GM21737 (cell line): ENCODE measurements around the gene DPCD.

Source experiments
- ATAC-seq: cut with Tn5 transposase; IDR thresholded peaks from one replicate; pipeline ENCODE4 v1.9.1; 2021; ENCODE audit warnings: mild to moderate bottlenecking, moderate library complexity; ENCODE audit not compliant: unreplicated experiment

The DPCD gene

DNA sequence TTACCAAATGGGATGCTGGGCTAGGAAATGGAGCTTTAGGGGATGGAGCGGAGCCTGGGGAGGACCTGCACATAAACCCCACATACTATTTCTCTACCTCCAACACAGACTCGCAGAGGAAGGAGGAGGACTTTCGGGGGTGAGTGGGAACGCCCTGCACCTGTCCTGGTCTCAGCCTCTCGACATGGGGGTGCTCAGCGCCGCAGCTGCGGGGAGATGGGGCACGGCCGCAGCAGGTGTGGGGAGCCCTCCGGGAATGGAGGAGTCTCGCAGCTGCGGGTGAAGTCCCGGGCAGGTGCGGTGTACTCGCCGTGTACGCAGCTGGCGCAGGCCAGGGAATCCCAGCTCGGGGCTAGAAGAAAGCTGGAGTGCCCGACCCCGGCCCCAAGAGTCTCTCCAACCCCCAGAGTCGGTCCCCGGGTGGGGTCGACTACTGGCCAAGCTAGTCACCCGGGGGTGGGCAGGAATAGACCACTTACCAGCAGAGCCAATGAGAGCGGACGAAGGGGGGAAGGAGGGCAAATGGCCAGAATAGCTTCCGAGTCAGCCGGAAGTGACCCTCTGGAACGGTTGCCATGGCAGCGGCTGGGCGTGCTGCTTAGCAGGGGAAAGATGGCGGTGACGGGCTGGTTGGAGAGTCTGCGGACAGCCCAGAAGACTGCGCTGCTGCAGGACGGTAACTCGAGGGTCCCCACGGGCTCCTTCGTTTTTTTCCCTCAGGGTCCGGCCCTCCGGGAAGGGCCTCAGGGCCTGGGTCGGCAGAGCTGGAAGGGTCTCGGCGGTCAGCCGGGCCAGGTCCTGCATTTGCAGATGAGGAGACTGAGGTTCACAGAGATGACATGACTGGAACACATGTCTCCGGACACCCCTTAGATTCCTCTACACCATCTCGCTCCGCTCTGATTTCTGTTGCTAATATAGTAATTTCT lies at the start of gene DPCD, which contains the start of gene POLL:
Gene DPCD, plus strand, starts transcription at position 597 of the 929 bp plus-strand sequence. Its CDS starts 16 bp downstream, at position 613.
Gene POLL, minus strand, starts transcription at position 533 of the 929 bp plus-strand sequence. CDS start 897 bp downstream, outside the sequence.
- peak; percentile 97 for ATAC-seq

- no peak for ATAC-seq
These were observed 49.7 kb upstream of the DPCD start for GRCh38 chr10:101538446-101538845.

DNA sequence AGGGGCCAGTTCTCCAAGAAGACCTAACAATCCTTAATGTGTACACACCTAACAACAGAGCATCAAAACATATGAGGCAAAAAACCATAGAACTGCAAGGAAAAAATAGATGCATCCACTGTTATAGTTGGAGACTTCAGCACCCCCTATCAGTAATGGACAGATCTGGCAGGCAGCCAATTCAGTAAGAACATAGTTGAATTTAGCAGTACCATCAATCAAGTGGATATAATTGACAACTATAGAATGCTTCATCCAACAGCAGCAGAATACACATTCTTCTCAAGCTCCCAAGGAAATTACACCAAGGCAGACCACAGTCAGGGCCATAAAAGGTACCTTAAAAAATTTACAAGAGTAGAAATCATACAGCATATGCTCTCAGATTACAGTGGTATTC lies 42.2 kb upstream of the DPCD start:
- no peak for ATAC-seq

- ATAC-seq, result no peak
These were observed 37.2 kb upstream of the DPCD start for GRCh38 chr10:101550965-101551364.

DNA sequence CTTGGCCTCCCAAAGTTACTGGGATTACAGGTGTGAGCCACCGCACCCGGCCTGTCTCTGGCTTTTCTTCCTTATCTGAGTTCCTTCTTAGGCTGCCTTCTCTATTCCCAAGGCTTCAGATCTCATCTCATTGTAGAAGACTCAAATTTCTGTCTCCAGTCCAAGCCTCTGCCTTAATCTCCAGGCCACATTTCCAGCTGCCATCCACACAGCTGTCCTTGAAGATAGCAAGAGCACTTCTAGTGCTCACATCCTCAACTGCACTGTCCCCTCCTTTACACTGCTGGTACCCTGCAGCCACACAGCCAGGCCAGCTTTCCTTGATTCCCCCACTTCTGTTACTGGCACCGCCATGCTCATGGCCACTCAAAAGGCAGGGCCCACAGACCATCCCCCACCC lies 35.7 kb upstream of the DPCD start:
- no peak for ATAC-seq

GRCh38 chr10:101557541-101557940 lies 30.6 kb upstream of the DPCD start:
- ATAC-seq, result no peak

GRCh38 chr10:101558204-101558603 lies 29.9 kb upstream of the DPCD start:
- no peak for ATAC-seq

DNA sequence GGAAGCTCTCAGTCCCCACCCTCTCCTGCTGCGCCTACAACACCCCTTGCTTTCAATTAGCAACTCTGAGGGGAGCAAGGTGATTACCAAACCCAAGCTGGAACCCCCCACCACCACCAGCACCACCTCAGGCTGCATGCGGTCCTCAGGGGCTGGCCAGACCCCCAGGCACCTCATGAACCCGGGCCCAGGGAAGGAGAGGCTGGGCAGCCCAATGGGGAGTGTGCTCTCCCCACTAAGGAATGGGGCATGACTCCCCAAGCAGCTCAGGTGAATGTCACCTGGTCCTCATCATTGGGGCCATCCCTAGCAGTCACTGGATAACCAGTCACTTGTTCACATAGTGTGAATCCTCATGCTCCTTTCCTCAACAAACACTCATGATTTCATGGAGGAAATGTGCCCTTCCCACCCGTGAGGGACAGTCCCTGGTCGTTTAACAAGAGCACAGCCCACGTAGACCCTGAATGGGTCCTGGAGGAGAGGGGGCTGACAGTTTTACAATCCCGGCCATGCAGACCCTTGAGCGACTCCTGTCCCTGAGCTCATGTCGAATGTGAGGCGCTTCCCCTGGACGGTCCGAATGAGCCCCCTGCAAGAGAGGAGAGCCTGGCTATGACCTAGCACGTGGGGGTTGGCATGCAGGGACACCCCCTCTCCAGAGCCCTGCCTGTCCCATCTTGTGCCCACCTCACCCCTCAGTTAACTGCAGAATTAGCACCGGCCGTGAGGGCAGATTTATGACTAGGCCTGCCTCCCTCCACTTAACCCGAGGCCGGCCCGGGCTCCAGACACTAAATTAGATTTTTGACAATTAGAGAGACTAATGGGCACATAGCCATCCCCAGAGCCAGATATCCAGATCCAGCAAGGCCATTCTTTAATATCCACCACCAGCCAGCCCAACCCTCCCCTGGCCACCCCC lies 29.2 kb upstream of the DPCD start:
- no peak for ATAC-seq

GRCh38 chr10:101559596-101560297 lies 28.4 kb upstream of the DPCD start:
- no peak for ATAC-seq

DNA sequence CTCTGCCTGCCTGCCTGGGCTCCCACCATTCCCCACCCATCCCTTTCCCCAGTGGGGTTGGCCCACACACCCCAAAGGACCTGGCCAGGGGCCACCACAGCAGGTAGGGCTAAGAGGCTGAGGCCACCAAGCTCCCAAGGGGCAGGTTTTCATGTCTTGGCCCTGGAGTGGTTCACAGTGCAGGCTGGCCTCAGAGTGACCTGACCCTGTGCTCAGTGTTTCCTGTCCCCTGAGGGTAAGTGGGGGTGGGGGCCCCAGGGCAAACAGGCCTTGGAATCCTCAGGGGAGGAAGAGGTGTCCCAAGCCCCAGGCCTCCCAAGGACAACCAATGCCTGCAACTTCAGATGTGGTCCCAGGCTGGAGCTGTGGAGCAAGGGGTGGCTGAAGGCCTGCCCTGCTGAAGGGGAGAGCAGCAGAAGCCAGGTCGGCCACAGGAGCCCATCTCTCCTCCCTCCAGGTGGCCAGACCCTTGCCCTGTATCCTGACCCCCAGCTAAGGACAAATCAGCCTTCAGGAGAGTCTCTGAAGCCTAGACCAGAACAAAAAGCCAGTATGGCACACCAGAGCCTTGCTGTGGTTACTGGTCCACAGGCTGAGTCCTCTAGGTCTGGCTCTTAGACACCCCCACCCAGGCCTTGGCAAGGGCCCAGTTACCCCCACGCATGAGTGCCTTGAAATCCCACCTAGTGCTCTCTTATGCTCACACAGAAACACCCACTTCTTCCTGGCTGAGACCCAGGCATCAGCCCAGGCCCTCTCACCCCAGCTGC lies 27.6 kb upstream of the DPCD start:
- ATAC-seq, result no peak

DNA sequence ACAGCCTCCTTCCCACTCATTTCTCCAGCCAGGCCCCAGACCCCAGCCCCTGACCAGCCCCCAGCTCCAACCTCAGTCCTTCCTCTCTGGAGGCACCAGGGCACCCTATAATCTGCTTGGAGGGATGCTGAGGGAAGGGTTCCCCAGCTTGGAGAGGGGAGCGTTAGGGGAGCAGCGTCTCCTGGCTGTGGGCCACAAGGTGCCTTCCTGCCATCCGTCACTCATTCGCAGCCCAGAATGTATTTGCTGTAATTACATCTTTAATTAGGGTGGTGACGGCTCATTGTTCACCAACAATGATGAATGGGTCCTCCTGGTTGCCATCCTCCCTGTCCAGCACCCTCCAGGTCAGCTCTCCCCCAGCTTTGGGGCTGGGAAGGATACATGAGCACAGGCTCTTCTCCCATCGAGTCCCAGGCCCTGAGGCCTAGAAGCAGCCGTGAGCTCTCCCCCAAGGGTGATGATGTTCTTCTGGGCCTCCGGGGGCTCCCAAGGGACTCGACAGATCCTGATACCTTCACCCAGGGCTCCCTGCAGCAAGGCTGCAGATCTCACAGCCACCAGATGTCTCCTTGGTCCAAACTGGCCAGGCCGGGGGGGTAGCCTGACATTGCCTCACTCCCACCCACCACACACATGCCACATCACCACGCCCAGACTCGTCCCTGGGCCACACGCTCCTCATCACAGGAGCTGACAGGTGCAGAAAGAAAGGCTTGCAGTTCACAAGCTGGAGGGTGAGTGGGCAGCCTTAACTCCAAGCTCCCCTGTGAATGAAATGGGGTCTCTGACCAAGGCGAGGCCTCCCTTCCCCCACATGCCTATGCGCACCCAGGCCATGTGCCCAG lies 26.8 kb upstream of the DPCD start:
- ATAC-seq, result no peak

DNA sequence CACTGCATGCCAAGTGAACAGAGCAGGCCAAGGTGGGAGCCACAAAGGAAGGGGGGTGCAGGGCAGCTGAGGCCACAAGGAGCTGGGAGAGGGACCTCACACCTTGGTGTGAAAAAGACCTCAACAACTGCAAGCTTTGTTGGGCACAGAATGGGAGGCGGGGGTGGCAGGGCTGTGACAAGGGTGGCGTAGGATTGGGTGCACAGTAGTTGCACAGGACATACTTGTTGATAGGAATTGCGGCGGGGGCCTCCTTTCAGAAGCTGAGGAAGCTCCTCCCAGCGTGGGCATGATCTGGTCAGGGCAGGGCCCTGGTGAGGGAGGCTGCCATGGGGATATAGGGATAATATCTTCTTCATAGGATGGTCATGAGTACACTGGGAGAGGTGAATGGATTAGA lies 25.9 kb upstream of the DPCD start:
- no peak for ATAC-seq

GRCh38 chr10:101563007-101563406 lies 25.1 kb upstream of the DPCD start:
- no peak for ATAC-seq

GRCh38 chr10:101563497-101564040 lies 24.6 kb upstream of the DPCD start:
- no peak for ATAC-seq

DNA sequence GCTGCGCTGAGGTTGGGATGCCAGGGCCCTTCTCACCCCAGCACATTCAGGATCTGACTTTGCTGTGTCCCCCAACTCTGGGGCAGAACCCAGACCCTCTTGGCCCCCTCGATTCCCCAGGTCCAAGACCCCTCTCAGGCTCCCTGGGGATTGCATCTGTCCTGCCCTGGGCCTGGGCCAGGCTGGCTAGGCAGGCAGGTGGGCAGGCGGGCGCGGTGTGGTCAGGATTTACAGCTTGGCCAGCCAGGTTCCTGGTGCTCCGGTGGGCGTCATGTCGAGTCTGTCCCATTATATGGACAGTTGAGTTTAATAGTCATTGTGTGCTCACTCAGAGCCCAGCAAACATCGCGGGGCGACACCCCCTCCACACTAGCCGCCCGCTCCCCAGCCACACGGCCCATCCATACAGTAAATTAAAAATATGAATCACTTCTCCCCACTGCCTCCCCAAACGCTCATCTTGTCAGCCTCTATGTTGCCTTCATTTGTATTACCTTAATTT lies 23.6 kb upstream of the DPCD start:
- ATAC-seq, result no peak

GRCh38 chr10:101565370-101565900 lies 22.7 kb upstream of the DPCD start:
- ATAC-seq, result no peak

- no peak for ATAC-seq
These were observed 22.2 kb upstream of the DPCD start for GRCh38 chr10:101565936-101566332.

DNA sequence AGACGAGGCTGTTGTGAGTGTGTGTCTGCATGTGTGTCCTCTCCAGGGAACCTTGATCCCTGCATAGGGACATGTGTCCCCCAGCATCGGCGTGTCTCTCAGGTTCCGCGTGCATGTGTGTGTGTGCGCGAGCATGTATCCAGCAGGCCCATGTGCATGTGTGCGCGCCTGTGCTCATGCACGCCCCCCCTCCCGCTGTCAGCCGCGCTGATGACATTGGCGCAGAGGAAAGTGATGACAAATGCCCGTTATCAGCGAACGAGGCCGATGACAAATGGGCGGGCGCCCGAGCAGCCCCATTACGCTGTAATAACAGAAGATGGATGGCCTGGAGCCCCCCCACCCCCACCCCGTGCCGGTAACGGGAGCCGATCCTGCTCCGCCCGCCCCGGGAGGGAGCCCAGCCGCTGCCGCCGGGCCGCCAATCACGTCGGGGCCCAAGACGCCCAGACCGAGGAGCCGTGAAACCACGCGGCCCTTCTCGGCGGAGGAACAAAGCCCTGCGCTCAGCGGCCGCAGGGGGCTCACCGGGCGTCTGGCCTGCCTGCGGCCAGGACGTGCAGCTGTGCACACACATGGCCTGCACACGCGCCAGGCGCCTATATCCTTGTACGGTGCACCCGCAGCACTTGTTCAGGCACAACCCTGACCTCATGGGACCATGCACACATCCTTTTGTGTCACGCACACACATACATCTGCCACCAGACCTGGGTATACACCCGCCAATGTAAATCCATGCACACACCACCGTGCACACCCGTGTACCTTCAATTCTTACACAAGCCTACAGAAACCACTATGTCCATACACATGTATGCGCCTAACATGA lies 21.6 kb upstream of the DPCD start:
- no peak for ATAC-seq
